KOPT-K1 (cell line): Measurements from ENCODE around the gene CTIF.

Experiments used
- H3K27ac ChIP-seq: fragments of 200-600 bp; sonication (generic); 2 replicates; pipeline ENCODE4 v1.5.1; 2016; ENCODE audit warnings: antibody characterized with exemption, mild to moderate bottlenecking, low read depth, low read length; ENCODE audit not compliant: poor library complexity, severe bottlenecking
- H3K36me3 ChIP-seq: fragments of 200-600 bp; sonication (generic); 2 replicates; pipeline ENCODE4 v1.5.1; 2017; ENCODE audit warnings: antibody characterized with exemption, mild to moderate bottlenecking, low read length, moderate library complexity; ENCODE audit not compliant: insufficient read depth
- H3K9me3 ChIP-seq: fragments of 200-600 bp; sonication (generic); 2 replicates; pipeline ENCODE4 v1.5.1; 2017; ENCODE audit warnings: antibody characterized with exemption, low read length, mild to moderate bottlenecking; ENCODE audit not compliant: insufficient read depth, poor library complexity, severe bottlenecking

Gene CTIF

DNA sequence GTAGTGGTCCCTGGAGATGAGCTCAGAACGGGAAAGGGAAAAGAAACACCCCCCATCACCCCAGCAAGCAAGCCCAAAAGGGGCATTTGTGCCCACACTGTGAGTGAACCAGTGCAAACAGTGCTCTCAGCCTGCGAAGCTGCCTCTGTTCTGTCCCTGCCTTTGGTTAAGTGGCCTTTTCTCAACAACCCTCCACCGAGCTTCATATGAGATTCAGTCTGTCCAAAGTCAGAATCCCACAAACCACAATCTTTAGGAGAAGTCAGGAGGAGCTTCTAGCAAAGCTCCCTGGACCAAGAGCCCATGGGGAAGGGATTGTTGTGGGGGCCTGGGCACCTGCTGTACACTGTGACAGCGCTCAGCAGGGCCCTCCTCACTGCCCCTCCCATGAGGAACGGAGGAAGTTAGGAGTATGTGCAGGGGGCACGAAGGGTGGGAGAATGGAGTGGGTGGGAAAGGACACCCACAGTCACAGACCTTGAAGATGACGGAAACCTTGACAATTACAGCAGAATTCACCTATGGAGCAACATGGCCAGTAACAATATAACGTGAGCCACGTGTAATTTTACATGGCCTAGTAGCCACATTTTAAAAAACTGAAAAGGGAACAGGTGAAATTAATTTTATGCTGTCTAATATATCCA is 292.4 kb downstream of the CTIF start:
- H3K36me3 ChIP-seq, result no peaks in the 10 kb centered on the region
- H3K9me3 ChIP-seq, result no peaks in the 10 kb centered on the region
- H3K27ac ChIP-seq, result no peak overlapping the region

- H3K9me3 ChIP-seq, result no peaks in the 10 kb centered on the region
- H3K27ac ChIP-seq, result no peak overlapping the region
- H3K36me3 ChIP-seq, result no peaks in the 10 kb centered on the region
Observed at GRCh38 chr18:48831802-48832201, 293.0 kb downstream of the CTIF start.

DNA sequence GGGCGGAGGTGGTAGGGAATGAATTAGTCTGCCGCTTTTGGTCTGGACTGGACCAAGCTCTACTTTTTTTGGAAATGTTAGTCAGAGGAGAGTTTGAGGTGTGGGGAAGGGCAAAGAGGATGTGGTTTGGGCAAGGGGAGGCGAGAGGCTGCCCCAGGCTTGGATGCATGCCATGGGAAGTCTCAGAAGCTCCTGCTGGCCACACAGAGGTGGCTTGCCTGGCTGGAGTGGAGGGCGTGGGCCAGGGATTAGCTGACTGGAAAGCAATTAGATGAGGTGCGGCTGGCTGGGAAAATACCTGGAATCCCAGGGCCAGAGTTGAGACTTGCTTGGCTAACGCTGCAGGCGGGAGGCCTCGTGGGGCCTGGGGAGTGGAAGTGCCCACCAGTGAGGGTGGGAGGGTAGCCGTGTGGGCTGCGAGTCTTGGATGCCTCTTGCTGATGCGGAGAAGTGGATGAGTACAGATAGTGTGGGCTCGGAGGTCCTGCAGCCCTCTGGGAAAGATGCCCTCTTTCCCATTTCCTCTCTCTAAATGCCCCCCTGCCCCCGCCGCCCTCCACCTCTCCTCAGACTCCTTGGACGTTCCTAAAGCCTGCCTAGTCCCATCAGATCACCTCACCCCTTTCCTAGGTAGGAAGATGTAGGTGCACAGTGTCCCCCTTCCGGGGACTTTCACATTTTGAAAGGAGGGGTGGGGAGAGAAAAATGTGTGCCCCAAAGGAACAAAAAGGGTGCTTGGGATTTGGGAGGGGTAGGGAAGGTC is 294.3 kb downstream of the CTIF start:
- no peak overlapping the region for H3K27ac ChIP-seq
- H3K36me3 ChIP-seq, result no peaks in the 10 kb centered on the region
- no peaks in the 10 kb centered on the region for H3K9me3 ChIP-seq

DNA sequence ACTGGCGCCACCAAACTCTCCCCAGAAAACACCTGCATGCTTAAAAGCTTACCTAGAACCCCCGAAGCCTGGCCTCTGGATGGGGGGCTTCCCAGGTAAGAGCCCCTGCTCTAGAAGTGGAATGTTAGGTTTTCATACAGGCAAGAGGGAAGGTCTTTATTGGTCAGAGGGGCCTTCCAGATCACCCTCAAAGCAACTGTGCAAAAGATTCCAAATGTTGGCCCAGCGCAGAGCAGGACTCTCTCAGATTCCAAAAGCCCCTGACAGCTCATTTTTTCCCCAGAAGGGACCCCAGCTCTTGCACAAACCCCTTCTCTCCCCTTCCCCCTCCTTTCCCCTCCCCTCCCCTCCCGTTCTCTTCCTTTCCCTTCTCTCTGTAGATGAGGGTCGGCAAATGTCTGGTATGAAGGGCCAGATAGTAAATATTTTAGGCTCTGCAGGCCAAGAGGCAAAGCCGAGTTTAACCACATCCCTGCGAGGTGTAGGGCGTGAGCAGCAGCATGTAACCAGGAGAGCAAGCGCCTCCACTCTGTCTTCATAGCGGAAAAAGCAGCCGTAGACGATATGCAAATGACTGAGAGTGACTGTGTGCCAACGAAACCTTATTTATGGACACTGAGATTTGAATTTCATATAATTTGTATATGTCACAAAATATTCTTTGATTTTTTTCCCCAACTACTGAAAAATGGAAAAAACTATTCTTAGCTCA is 295.0 kb downstream of the CTIF start:
- no peak overlapping the region for H3K27ac ChIP-seq
- no peaks in the 10 kb centered on the region for H3K36me3 ChIP-seq

DNA sequence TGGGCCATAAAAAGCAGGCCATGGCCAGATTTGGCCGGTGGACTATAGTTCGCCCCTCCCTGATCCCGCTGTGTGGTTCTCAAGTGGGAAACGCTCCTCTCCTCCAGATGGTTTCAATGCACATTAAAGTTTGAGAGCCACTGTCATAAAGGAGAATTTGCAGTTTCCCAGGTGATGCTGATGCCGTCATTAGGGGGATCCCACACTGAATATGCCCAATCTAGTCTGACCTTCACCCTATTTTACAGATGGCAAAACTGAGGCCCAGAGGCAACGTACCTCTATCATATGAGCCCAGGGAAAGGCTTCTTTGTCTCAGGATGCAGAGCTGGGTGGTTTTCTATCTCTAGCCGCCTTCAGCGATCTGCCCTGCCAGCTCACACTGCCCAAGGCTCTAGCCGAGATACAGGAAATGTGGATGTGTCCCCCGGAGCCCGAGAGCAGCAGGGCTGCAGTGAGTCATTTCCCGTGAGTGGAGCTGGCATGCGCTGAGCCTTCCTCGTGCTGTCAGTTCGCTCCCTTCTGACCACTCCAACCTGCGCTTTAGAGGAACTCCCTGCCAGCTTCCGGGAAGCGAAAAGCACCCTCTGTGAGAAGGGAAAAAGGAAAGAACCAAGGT is 295.7 kb downstream of the CTIF start:
- no peaks in the 10 kb centered on the region for H3K9me3 ChIP-seq
- no peak overlapping the region for H3K27ac ChIP-seq
- no peaks in the 10 kb centered on the region for H3K36me3 ChIP-seq

More for the DNA sequence above, 295.0 kb downstream of the CTIF start:
- no peaks in the 10 kb centered on the region for H3K9me3 ChIP-seq

- no peak overlapping the region for H3K27ac ChIP-seq
- no peaks in the 10 kb centered on the region for H3K36me3 ChIP-seq
- H3K9me3 ChIP-seq, result no peaks in the 10 kb centered on the region
Observed at GRCh38 chr18:48835119-48835518, 296.3 kb downstream of the CTIF start.

GRCh38 chr18:48835745-48836170 is 296.9 kb downstream of the CTIF start:
- Histone ChIP-seq H3K9me3 (no peaks in the 10 kb centered on the region), H3K27ac (no peak overlapping the region), H3K36me3 (no peaks in the 10 kb centered on the region)

GRCh38 chr18:48836231-48836805 is 297.5 kb downstream of the CTIF start:
- H3K27ac ChIP-seq, result no peak overlapping the region
- no peaks in the 10 kb centered on the region for H3K36me3 ChIP-seq
- H3K9me3 ChIP-seq, result no peaks in the 10 kb centered on the region

- no peaks in the 10 kb centered on the region for H3K36me3 ChIP-seq
- no peak overlapping the region for H3K27ac ChIP-seq
- no peaks in the 10 kb centered on the region for H3K9me3 ChIP-seq
Observed at GRCh38 chr18:48836806-48837615, 298.2 kb downstream of the CTIF start.

DNA sequence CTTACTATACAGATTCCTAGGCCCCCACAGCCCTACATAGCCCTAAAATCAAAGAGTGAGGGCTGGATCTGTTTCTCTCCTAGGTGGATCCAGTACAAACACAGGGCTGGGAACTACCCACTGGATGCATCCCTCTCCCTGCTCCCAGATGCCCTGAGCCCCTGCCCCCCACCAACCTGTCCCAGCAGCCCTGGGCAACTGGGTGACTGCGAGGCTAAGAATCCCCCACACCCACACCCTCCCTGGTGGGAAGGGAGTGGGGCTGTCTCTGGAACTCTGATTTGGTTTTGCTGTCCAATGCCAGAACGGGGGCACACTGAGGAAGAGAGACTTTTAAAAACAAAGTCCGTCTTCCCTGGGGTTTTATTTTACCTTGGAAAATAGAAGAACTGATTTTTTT is 298.8 kb downstream of the CTIF start:
- no peaks in the 10 kb centered on the region for H3K36me3 ChIP-seq
- no peak overlapping the region for H3K27ac ChIP-seq
- H3K9me3 ChIP-seq, result no peaks in the 10 kb centered on the region

GRCh38 chr18:48838166-48838775 is 299.4 kb downstream of the CTIF start:
- Histone ChIP-seq H3K36me3 (no peaks in the 10 kb centered on the region), H3K9me3 (no peaks in the 10 kb centered on the region), H3K27ac (peak overlapping the region; percentile 5)

GRCh38 chr18:48838921-48839818 is 300.3 kb downstream of the CTIF start:
- no peaks in the 10 kb centered on the region for H3K36me3 ChIP-seq
- no peaks in the 10 kb centered on the region for H3K9me3 ChIP-seq
- peak overlapping the region; percentile 5 for H3K27ac ChIP-seq

GRCh38 chr18:48839819-48840490 is 301.1 kb downstream of the CTIF start:
- Histone ChIP-seq H3K27ac (no peak overlapping the region), H3K9me3 (no peaks in the 10 kb centered on the region), H3K36me3 (no peaks in the 10 kb centered on the region)
